HCT116 (cell line): ENCODE measurements around the gene SLC1A1. TPM values are rescaled to one million over a fixed set of nuclear protein-coding genes. Genes with fewer than 3 reads are reported as not detected.
A peak's percentile ranks its signal among the peaks of the same experiment; 100 is the strongest.

Source experiments
- ATAC-seq: fragments of 200-7000 bp; cut with Tn5 transposase; 2 replicates; pipeline ENCODE4 v1.9.1; 2020; ENCODE audit warnings: mild to moderate bottlenecking, moderate library complexity
- BruUV-seq: library from RNA; stranded (reverse); fragments of 400-500 nt; replicated peaks from 2 replicates; lab custom pipeline; 2021; lab: Mats Ljungman, UMichigan
- CTCF ChIA-PET: fragments of 300-600 bp; sonication (Branson Sonifier 250); formaldehyde crosslinking; loops from one replicate; lab custom pipeline; 2021; ENCODE audit warnings: antibody characterized with exemption; lab: Charles Lee
- POLR2A ChIA-PET: fragments of 300-600, 350-600 bp; sonication (Branson Sonifier 250); formaldehyde crosslinking; loops from one replicate; lab custom pipeline; 2021; ENCODE audit warnings: antibody characterized with exemption; lab: Charles Lee
- RAD21 ChIA-PET, 2 experiments: fragments of 300-600 bp; sonication (Branson Sonifier 250); formaldehyde crosslinking; loops; one replicate each; lab custom pipeline; 2023; ENCODE audit warnings: low total read pairs in 2 of 2; ENCODE audit not compliant: uncharacterized antibody in 2 of 2, unreplicated experiment in 2 of 2, low non-redundant PET in 1 of 2; lab: Charles Lee
- DNase-seq: peaks from one replicate; pipeline ENCODE4 v3.0.0-alpha.2; 2010; ENCODE audit warnings: low read depth, low spot score
- H2AFZ ChIP-seq: fragments of 200-600 bp; shearing (Covaris generic), sonication (generic); 2 replicates; pipeline ENCODE4 v1.6.1; 2017; ENCODE audit warnings: low read depth, mixed run types, mixed read lengths, antibody characterized with exemption, low read length; ENCODE audit not compliant: poor library complexity, severe bottlenecking
- H3K27ac ChIP-seq: 2 replicates; pipeline ENCODE4 v1.5.1; 2012; ENCODE audit warnings: low read depth, low read length
- H3K27me3 ChIP-seq: fragments of 200-600 bp; sonication (generic); 2 replicates; pipeline ENCODE4 v1.6.1; 2016; ENCODE audit warnings: mixed run types, low read length, mixed read lengths; ENCODE audit not compliant: insufficient read depth
- H3K36me3 ChIP-seq, 2 experiments: fragments of 200-500 bp in 1 of 2; fragments of 200-600 bp in 1 of 2; sonication (Bioruptor generic) in 1 of 2; sonication (generic) in 1 of 2; 2 replicates each; pipeline versions ENCODE4 v1.5.1 to v1.6.1; 2014 to 2016; ENCODE audit warnings: low read length in 2 of 2, inconsistent platforms in 1 of 2, mixed read lengths in 1 of 2, mixed run types in 1 of 2; ENCODE audit not compliant: insufficient read depth in 2 of 2, control insufficient read depth in 1 of 2
- H3K4me1 ChIP-seq, 2 experiments: fragments of 200-600 bp in 1 of 2; sonication (generic) in 1 of 2; 2 replicates each; pipeline versions ENCODE4 v1.5.1 to v1.6.1; 2012 to 2017; ENCODE audit warnings: low read length in 2 of 2, inconsistent platforms in 1 of 2, mild to moderate bottlenecking in 1 of 2, mixed read lengths in 1 of 2, mixed run types in 1 of 2, moderate library complexity in 1 of 2; ENCODE audit not compliant: insufficient read depth in 2 of 2, control insufficient read depth in 1 of 2
- H3K4me2 ChIP-seq: fragments of 200-600 bp; sonication (generic); 2 replicates; pipeline ENCODE4 v1.6.1; 2017; ENCODE audit warnings: mixed run types, low read length, mixed read lengths
- H3K4me3 ChIP-seq, 2 experiments: fragments of 200-600 bp in 1 of 2; sonication (generic) in 1 of 2; replicated peaks in 1 of 2; 2 replicates each; pipeline ENCODE4 v1.5.1; 2011 to 2016; ENCODE audit warnings: low read length in 2 of 2, control low read depth in 1 of 2, low read depth in 1 of 2, mild to moderate bottlenecking in 1 of 2, mixed read lengths in 1 of 2, mixed run types in 1 of 2
- H3K79me2 ChIP-seq: fragments of 200-600 bp; sonication (generic); 2 replicates; pipeline ENCODE4 v1.6.1; 2017; ENCODE audit warnings: mild to moderate bottlenecking, mixed run types, low read length, moderate library complexity, mixed read lengths; ENCODE audit not compliant: insufficient read depth
- H3K9ac ChIP-seq: fragments of 200-600 bp; sonication (generic); 2 replicates; pipeline ENCODE4 v1.6.1; 2016; ENCODE audit warnings: low read length, mixed read lengths
- H3K9me2 ChIP-seq: fragments of 200-600 bp; sonication (generic), shearing (Covaris generic); 2 replicates; pipeline ENCODE4 v1.6.1; 2017; ENCODE audit warnings: mixed run types, mild to moderate bottlenecking, moderate library complexity; ENCODE audit not compliant: insufficient read depth
- H3K9me3 ChIP-seq, 2 experiments: fragments of 200-500 bp in 1 of 2; fragments of 200-600 bp in 1 of 2; sonication (Bioruptor generic) in 1 of 2; sonication (generic) in 1 of 2; 2 replicates each; pipeline ENCODE4 v1.6.1; 2014 to 2017; ENCODE audit warnings: low read length in 2 of 2, mixed read lengths in 2 of 2, inconsistent platforms in 1 of 2, low read depth in 1 of 2, mild to moderate bottlenecking in 1 of 2, mixed run types in 1 of 2, moderate library complexity in 1 of 2; ENCODE audit not compliant: control insufficient read depth in 1 of 2, insufficient read depth in 1 of 2
- H4K20me1 ChIP-seq: fragments of 200-600 bp; sonication (generic), shearing (Covaris generic); 2 replicates; pipeline ENCODE4 v1.6.1; 2017; ENCODE audit warnings: mixed run types, mild to moderate bottlenecking, moderate library complexity; ENCODE audit not compliant: insufficient read depth
- ATF3 ChIP-seq: IDR thresholded peaks from 2 replicates; pipeline ENCODE4 v1.6.1; 2012
- ELF1 ChIP-seq: IDR thresholded peaks from 2 replicates; pipeline ENCODE4 v1.6.1; 2012; ENCODE audit warnings: low read depth, borderline replicate concordance
- EZH2 ChIP-seq: fragments of 200-600 bp; sonication (generic); IDR thresholded peaks from 2 replicates; pipeline ENCODE4 v1.6.1; 2017; ENCODE audit warnings: antibody characterized with exemption, mixed run types
- MAX ChIP-seq: IDR thresholded peaks from 2 replicates; pipeline ENCODE4 v1.6.1; 2012
- POLR2A ChIP-seq: IDR thresholded peaks from 2 replicates; pipeline ENCODE4 v1.7.0; 2011; ENCODE audit warnings: borderline replicate concordance; ENCODE audit not compliant: insufficient read depth, insufficient read length; ENCODE audit errors: extremely low read depth
- POLR2AphosphoS5 ChIP-seq: IDR thresholded peaks from 2 replicates; pipeline ENCODE4 v1.6.1; 2011; ENCODE audit warnings: mild to moderate bottlenecking, low read depth, low read length, moderate library complexity
- REST ChIP-seq: IDR thresholded peaks from 2 replicates; pipeline ENCODE4 v1.6.1; 2012; ENCODE audit warnings: low read depth
- SIN3A ChIP-seq: IDR thresholded peaks from 2 replicates; pipeline ENCODE4 v1.6.1; 2012; ENCODE audit warnings: low read depth
- TCF7L2 ChIP-seq: IDR thresholded peaks from 2 replicates; pipeline ENCODE4 v1.7.0; 2011; ENCODE audit warnings: borderline replicate concordance, inconsistent platforms; ENCODE audit not compliant: insufficient read depth, insufficient read length; ENCODE audit errors: extremely low read depth
- YY1 ChIP-seq: IDR thresholded peaks from 2 replicates; pipeline ENCODE4 v1.6.1; 2011; ENCODE audit warnings: low read length, low read depth, moderate library complexity, mild to moderate bottlenecking; ENCODE audit not compliant: insufficient replicate concordance; ENCODE audit errors: extremely low read depth
- ZFX ChIP-seq: fragments of 450-650 bp; IDR thresholded peaks from 2 replicates; pipeline ENCODE4 v1.6.1; 2017
- ZNF274 ChIP-seq: fragments of 200-500 bp; sonication (Bioruptor generic); IDR thresholded peaks from 2 replicates; pipeline ENCODE4 v1.6.1; 2014; ENCODE audit warnings: mild to moderate bottlenecking, low read depth, low read length, inconsistent platforms
- intact Hi-C: fragments of 100-400 bp; cut with micrococcal nuclease; formaldehyde crosslinking; loops from 2 replicates; pipeline ENCODE4 v1.10.0; 2022
- total RNA-seq: library from RNA; stranded (reverse); gene quantifications from one replicate; pipeline ENCODE4 v1.2.1, GENCODE V29; 2021; ENCODE audit not compliant: unreplicated experiment

SLC1A1 gene
- total RNA-seq, 1 experiment from 2014 or later, result 6.8 TPM

- TF ChIP-seq REST (peak; percentile 35), ELF1 (no peak)
- Histone ChIP-seq H3K27me3 (no peaks in the 10 kb centered on the region), H3K9me3 (no peaks in the 10 kb centered on the region), H3K4me1 (no peaks in the 10 kb centered on the region), H3K4me2 (no peak overlapping the region), H3K79me2 (no peaks in the 10 kb centered on the region), H3K4me3 (no peak overlapping the region), H4K20me1 (no peaks in the 10 kb centered on the region), H3K9ac (no peak overlapping the region), H3K36me3 (no peaks in the 10 kb centered on the region; a peak in 1 of 4 replicates), H3K27ac (no peak overlapping the region), H3K9me2 (no peaks in the 10 kb centered on the region), H2AFZ (no peak overlapping the region)
- no peak for DNase-seq
- POLR2A ChIA-PET, result no interaction called here
- intact Hi-C loops, result no loop called here
- CTCF ChIA-PET, result no interaction called here
- BruUV-seq, result no TSS peak
- no peak for ATAC-seq
- RAD21 ChIA-PET, result no interaction called here
Observed at GRCh38 chr9:4585135-4585534, 94.9 kb downstream of the SLC1A1 start.

GRCh38 chr9:4588721-4589120 lies 98.5 kb downstream of the SLC1A1 start:
- intact Hi-C loops, result no loop called here
- Histone ChIP-seq H3K36me3 (no peaks in the 10 kb centered on the region; a peak in 1 of 4 replicates), H3K27me3 (no peaks in the 10 kb centered on the region), H3K4me3 (no peak overlapping the region), H3K9me2 (no peaks in the 10 kb centered on the region), H3K9me3 (no peaks in the 10 kb centered on the region), H3K27ac (no peak overlapping the region), H3K79me2 (no peaks in the 10 kb centered on the region), H3K9ac (no peak overlapping the region), H4K20me1 (no peaks in the 10 kb centered on the region), H3K4me2 (no peak overlapping the region), H2AFZ (no peak overlapping the region), H3K4me1 (no peaks in the 10 kb centered on the region)
- POLR2A ChIA-PET, result no interaction called here
- RAD21 ChIA-PET, result no interaction called here
- no peak for DNase-seq
- CTCF ChIA-PET, result interaction anchor here (1.4 kb wide), 1 partner anchor 16 kb away, joined by 4 read pairs; no protein-coding TSS in a partner anchor
- no peak for ATAC-seq
- no TSS peak for BruUV-seq
- TF ChIP-seq ZNF274, result no peak
- TF ChIP-seq EZH2, result no peak
- TF ChIP-seq ATF3, result no peak
- no peak for TF ChIP-seq MAX
- TF ChIP-seq SIN3A, result no peak
- no peak for TF ChIP-seq ZFX
- TF ChIP-seq REST, result no peak
- no peak for TF ChIP-seq POLR2AphosphoS5
- TF ChIP-seq TCF7L2, result no peak
- no peak for TF ChIP-seq POLR2A
- TF ChIP-seq YY1, result no peak
